ENCODE measurements around the gene IL10.

Gene IL10

DNA sequence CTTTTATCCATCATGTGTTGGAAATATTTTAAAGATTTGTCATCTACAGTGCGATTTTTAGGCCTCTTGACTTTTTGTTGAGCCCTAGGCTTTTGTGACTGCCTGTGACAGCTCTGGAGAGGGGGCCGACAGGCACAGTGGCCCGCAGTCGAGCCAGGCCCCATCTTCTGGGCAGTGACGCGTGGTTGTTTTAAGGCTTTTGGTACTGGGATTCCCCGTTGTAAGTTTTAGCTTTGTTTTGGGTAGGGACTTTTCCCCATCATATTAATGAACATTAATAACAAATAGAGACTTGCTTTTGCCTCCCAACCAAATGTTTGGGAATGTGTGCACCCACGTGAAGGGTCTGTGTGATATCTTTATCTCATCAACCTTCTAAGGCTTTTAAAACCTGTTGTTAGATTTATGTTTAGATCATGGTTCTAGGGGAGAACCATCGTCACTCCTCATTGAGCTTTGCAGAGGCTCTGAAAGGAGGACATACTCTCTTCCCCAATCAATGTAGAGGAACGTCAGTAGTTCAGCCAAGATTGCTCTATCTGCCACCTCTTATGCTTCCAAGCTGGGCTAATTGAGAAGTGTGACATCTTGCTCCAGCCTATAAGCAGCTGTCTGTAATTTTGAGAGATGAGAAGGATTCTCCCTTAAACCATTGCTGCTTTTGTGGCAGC, 53.0 kb downstream of the IL10 start (continued):
- no peak for TF ChIP-seq IKZF3 (tag by site-specific recombination; IDR thresholded peaks at IDR 0.05)
- no peak for TF ChIP-seq ZNF837 (tag by site-specific recombination; IDR thresholded peaks at IDR 0.05)
- TF ChIP-seq ZNF292 (tag by site-specific recombination; IDR thresholded peaks at IDR 0.05; ENCODE audit: borderline replicate concordance, low read depth), result no peak

DNA sequence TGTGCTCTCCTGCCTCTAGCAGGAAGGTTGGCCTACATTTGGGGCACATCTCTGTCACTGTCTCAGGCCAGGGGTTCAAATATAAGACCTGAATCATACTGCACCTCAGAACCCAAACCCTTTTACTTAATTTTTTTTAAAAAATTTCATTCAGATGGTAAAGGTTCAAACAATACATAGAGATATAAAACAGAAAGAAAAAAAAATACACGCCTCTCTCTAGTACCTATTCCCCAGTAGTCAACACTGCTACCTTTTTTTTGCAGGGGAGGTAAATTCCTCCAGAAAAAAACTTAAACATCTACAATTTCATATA, 54.7 kb downstream of the IL10 start:
- Histone ChIP-seq H3K36me3 (ENCODE audit: control insufficient read depth in 2 of 2, insufficient read depth in 1 of 2, low read length in 2 of 2) (no peaks in the 10 kb centered on the region), H3K9me3 (ENCODE audit: control insufficient read depth, insufficient read depth, low read depth, low read length) (no peaks in the 10 kb centered on the region), H3K27ac (ENCODE audit: extremely low read depth, low read depth, low read length) (no peak overlapping the region), H3K4me1 (ENCODE audit: control insufficient read depth, insufficient read depth, low read length) (peaks cover 7% of the 10 kb centered on the region; the same call in 1 of the 2 replicates), H3K4me3 (ENCODE audit: low read depth, low read length) (no peak overlapping the region)
- TF ChIP-seq ZNF664 (tag by site-specific recombination; IDR thresholded peaks at IDR 0.05) (no peak), SCRT1 (tag by site-specific recombination; IDR thresholded peaks at IDR 0.05; ENCODE audit: borderline replicate concordance) (no peak), ZNF621 (tag by site-specific recombination; IDR thresholded peaks at IDR 0.05) (no peak), ZNF777 (tag by site-specific recombination; IDR thresholded peaks at IDR 0.05; ENCODE audit: borderline replicate concordance) (no peak), ZBTB8A (tag by site-specific recombination; IDR thresholded peaks at IDR 0.05) (no peak), ZNF366 (tag by site-specific recombination; conservative IDR thresholded peaks at IDR 0.05) (no peak), ZNF571 (tag by site-specific recombination; IDR thresholded peaks at IDR 0.05) (no peak), ZNF239 (tag by site-specific recombination; IDR thresholded peaks at IDR 0.05) (no peak), ZNF549 (tag by site-specific recombination; IDR thresholded peaks at IDR 0.05) (no peak), ZNF830 (tag by site-specific recombination; IDR thresholded peaks at IDR 0.05; ENCODE audit: low read depth) (no peak), ZSCAN30 (tag by site-specific recombination; IDR thresholded peaks at IDR 0.05) (no peak), YY1 (tag by site-specific recombination; IDR thresholded peaks at IDR 0.05) (no peak), ZNF155 (tag by site-specific recombination; IDR thresholded peaks at IDR 0.05) (no peak), ZNF146 (tag by site-specific recombination; IDR thresholded peaks at IDR 0.05) (no peak)
- TF ChIP-seq, protein P1, sequence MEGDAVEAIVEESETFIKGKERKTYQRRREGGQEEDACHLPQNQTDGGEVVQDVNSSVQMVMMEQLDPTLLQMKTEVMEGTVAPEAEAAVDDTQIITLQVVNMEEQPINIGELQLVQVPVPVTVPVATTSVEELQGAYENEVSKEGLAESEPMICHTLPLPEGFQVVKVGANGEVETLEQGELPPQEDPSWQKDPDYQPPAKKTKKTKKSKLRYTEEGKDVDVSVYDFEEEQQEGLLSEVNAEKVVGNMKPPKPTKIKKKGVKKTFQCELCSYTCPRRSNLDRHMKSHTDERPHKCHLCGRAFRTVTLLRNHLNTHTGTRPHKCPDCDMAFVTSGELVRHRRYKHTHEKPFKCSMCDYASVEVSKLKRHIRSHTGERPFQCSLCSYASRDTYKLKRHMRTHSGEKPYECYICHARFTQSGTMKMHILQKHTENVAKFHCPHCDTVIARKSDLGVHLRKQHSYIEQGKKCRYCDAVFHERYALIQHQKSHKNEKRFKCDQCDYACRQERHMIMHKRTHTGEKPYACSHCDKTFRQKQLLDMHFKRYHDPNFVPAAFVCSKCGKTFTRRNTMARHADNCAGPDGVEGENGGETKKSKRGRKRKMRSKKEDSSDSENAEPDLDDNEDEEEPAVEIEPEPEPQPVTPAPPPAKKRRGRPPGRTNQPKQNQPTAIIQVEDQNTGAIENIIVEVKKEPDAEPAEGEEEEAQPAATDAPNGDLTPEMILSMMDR (tag by site-specific recombination; IDR thresholded peaks at IDR 0.05), result no peak
- TF ChIP-seq, protein P2, sequence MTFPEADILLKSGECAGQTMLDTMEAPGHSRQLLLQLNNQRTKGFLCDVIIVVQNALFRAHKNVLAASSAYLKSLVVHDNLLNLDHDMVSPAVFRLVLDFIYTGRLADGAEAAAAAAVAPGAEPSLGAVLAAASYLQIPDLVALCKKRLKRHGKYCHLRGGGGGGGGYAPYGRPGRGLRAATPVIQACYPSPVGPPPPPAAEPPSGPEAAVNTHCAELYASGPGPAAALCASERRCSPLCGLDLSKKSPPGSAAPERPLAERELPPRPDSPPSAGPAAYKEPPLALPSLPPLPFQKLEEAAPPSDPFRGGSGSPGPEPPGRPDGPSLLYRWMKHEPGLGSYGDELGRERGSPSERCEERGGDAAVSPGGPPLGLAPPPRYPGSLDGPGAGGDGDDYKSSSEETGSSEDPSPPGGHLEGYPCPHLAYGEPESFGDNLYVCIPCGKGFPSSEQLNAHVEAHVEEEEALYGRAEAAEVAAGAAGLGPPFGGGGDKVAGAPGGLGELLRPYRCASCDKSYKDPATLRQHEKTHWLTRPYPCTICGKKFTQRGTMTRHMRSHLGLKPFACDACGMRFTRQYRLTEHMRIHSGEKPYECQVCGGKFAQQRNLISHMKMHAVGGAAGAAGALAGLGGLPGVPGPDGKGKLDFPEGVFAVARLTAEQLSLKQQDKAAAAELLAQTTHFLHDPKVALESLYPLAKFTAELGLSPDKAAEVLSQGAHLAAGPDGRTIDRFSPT (tag by site-specific recombination; IDR thresholded peaks at IDR 0.05), result no peak
- TF ChIP-seq, protein P3, sequence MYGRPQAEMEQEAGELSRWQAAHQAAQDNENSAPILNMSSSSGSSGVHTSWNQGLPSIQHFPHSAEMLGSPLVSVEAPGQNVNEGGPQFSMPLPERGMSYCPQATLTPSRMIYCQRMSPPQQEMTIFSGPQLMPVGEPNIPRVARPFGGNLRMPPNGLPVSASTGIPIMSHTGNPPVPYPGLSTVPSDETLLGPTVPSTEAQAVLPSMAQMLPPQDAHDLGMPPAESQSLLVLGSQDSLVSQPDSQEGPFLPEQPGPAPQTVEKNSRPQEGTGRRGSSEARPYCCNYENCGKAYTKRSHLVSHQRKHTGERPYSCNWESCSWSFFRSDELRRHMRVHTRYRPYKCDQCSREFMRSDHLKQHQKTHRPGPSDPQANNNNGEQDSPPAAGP (tag by site-specific recombination; IDR thresholded peaks at IDR 0.05), result no peak
- TF ChIP-seq, protein P4, sequence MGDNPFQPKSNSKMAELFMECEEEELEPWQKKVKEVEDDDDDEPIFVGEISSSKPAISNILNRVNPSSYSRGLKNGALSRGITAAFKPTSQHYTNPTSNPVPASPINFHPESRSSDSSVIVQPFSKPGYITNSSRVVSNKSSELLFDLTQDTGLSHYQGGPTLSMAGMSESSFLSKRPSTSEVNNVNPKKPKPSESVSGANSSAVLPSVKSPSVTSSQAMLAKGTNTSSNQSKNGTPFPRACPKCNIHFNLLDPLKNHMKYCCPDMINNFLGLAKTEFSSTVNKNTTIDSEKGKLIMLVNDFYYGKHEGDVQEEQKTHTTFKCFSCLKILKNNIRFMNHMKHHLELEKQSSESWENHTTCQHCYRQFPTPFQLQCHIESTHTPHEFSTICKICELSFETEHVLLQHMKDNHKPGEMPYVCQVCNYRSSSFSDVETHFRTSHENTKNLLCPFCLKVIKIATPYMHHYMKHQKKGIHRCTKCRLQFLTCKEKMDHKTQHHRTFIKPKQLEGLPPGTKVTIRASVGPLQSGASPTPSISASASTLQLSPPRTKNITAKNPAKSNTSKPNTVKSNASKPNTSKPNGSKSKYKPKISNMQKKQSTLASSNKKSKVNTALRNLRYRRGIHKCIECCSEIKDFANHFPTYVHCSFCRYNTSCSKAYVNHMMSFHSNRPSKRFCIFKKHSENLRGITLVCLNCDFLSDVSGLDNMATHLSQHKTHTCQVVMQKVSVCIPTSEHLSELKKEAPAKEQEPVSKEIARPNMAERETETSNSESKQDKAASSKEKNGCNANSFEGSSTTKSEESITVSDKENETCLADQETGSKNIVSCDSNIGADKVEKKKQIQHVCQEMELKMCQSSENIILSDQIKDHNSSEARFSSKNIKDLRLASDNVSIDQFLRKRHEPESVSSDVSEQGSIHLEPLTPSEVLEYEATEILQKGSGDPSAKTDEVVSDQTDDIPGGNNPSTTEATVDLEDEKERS (tag by site-specific recombination; IDR thresholded peaks at IDR 0.05), result no peak
- TF ChIP-seq, protein P5, sequence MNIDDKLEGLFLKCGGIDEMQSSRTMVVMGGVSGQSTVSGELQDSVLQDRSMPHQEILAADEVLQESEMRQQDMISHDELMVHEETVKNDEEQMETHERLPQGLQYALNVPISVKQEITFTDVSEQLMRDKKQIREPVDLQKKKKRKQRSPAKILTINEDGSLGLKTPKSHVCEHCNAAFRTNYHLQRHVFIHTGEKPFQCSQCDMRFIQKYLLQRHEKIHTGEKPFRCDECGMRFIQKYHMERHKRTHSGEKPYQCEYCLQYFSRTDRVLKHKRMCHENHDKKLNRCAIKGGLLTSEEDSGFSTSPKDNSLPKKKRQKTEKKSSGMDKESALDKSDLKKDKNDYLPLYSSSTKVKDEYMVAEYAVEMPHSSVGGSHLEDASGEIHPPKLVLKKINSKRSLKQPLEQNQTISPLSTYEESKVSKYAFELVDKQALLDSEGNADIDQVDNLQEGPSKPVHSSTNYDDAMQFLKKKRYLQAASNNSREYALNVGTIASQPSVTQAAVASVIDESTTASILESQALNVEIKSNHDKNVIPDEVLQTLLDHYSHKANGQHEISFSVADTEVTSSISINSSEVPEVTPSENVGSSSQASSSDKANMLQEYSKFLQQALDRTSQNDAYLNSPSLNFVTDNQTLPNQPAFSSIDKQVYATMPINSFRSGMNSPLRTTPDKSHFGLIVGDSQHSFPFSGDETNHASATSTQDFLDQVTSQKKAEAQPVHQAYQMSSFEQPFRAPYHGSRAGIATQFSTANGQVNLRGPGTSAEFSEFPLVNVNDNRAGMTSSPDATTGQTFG (tag by site-specific recombination; IDR thresholded peaks at IDR 0.05; ENCODE audit: borderline replicate concordance), result no peak
- POLR2A ChIA-PET, result no interaction called here
- CTCF ChIA-PET, result interaction anchor here (1.1 to 8.2 kb wide), 2 partner anchors 8 to 134 kb away, joined by 3 to 62 read pairs; no protein-coding TSS in a partner anchor
